A204.1 (cell line): ENCODE results near the gene CHD3.

ENCODE experiments used
- FAIRE-seq: peaks from 2 replicates; lab custom pipeline; 2012; peaks lifted over from hg19 to GRCh38; lab: Jason Lieb, UNC

CHD3 gene

GRCh38 chr17:7873051-7873450 lies 15.5 kb upstream of the CHD3 start:
- no peak for FAIRE-seq

GRCh38 chr17:7875804-7876370 lies 12.7 kb upstream of the CHD3 start:
- no peak for FAIRE-seq

DNA sequence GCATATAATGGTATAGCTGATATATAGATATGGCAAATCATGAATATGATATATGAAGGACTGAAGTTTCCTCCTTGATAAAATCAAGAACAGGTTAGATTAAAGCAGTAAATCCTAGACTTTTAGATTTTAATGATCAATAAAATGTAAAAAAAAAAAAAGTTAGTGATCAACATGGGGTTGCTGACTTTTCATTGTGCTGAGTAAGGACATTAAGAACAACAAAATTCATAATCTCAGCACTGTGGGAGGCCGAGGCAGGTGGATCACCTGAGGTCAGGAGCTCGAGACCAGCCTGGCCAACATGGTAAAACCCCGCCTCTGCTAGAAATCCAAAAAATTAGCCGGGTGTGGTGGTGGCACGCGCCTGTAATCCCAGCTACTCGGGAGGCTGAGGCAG lies 10.4 kb upstream of the CHD3 start:
- no peak for FAIRE-seq

- no peak for FAIRE-seq
Observed at GRCh38 chr17:7880076-7880868, 8.3 kb upstream of the CHD3 start.

DNA sequence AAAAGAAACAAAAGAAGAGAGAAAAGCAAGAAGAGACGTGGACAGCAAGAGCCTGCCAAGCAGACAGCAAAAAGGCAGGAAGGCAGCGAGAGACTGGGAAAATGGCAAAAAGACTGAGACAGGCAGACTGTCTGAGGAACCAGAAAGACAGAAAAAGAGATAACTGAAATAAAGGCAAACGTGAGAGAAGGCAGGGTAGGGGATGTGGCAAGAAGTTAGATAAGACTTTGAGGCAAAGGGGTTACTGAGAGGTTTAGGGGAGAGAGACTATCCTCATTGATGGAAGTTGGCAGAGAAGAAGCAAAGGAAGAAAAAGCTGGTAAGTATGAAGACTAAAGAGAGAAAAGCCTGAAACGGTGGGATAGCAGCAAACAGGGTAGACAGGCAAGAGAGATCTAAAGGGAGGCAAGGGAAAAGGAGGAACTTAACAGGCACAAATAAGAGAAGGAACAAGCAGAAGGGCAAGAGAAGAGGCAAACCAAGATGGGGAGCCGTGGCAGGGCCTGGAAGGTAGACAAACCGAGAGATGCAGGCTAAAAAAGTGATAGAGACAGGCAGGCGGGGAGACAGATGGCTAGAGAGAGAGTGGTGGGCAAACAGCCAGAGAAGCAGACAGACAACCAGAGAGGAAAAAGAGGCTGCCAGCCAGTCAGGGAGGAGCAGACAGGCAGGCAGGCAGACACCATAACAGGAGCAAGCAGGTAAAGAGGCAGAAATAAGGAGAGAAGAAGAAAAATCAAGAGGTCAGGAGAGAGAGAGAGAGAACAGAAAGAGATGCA lies 7.1 kb upstream of the CHD3 start:
- FAIRE-seq, result no peak

GRCh38 chr17:7882068-7882467 lies 6.5 kb upstream of the CHD3 start:
- no peak for FAIRE-seq

- FAIRE-seq, result no peak
Observed at GRCh38 chr17:7882629-7883028, 6.0 kb upstream of the CHD3 start.

DNA sequence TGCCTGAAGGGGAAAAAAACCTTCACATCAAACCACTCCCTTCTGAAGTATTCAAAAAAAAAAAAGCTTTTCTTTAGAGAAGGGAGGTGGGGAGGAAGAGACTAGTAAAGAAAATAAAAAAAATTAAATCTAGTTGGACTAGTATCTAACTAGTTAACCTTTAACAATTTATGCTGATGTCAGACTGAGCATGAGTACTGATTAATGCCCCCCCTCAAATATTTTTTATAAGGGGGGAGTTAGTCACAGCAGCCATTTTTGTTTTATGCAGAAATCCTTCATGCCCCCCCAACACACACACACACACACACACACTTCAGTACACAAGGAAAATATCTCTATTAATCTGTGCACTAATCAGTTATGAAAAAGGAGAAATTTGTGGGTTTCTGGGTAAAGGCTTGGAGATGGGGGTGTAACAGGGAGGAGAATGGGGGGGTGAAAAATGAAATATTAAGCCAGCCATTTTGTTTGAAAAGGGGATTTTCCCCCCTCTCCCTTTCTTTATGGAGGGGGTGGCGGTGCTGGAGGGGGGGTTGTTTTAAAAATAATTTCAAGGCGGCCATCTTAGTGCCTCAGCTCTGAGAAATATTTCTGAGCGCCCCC lies 4.7 kb upstream of the CHD3 start:
- FAIRE-seq, result no peak

DNA sequence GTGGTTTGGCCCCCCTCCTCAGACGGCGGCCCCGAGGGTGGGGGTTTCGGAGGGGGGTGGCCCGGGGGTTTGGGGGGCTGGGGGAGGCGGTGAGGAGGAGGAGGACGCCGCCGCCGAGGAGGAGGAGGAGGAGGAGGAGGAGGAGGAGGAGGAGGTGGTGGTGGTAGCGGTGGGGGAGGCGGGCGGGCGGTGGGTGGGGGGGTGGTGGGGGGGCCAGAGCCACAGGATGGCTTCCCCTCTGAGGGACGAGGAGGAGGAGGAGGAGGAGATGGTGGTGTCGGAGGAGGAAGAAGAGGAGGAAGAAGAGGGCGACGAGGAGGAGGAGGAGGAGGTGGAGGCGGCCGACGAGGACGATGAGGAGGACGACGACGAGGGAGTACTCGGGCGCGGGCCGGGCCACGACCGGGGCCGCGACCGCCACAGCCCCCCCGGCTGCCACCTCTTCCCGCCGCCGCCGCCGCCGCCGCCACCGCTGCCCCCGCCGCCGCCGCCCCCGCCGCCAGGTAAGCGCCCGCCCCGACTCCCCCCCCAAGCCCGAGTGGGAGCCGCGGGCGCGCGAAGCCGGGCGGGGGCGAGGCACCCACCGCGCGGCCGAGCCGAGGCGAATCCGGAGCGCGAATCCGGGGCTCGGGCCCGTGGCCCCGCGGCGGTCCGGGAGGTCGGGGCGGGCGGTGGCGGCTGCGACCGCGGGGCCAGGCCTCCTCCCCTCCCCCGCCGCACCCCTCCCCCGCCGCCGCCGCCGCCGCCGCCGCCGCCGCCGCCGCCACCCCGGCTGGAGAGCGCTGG lies 3.8 kb upstream of the CHD3 start:
- FAIRE-seq, result no peak

- no peak for FAIRE-seq
Observed at GRCh38 chr17:7885367-7886226, 3.0 kb upstream of the CHD3 start.

DNA sequence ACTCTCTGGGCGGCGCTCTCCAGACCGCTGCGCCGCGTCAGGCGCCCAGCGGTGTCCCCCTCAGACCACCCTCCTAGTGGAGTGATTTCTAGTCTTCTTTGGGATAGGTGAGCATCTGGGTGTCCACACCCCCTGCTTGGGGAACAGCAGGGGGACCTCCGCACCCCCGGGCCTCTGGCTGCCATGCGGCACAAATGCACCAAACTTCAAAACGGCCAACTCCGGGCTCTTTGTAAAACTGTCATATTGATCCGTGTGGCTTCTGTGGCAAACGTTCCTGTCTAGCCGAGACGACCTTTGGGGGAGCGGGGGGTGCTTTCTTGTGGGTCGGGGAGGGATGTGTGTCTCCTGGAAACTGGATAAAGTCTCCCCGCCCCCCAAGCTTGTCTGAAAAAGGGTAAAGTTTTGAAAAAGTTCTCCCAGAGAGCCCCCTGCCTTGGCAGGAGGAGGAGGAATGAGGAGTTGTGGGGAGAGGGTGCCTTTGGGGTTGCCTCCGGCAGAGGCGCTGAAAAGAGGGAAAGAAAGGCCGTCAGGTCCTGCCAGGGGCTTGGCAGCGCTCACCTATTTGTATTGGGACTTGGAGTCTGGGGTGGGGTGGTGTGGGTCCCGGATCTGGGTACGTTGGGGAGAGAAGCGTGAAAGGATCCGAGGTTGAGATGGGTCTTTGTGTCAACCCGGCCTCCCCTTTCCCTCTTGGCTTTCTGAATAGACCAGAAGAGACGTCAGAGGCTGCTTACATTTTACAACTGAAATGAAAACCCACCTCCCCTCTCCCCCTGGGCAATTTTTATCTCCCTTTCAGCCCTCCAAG lies 2.2 kb upstream of the CHD3 start:
- no peak for FAIRE-seq

GRCh38 chr17:7887038-7887481 lies 1.5 kb upstream of the CHD3 start:
- no peak for FAIRE-seq

DNA sequence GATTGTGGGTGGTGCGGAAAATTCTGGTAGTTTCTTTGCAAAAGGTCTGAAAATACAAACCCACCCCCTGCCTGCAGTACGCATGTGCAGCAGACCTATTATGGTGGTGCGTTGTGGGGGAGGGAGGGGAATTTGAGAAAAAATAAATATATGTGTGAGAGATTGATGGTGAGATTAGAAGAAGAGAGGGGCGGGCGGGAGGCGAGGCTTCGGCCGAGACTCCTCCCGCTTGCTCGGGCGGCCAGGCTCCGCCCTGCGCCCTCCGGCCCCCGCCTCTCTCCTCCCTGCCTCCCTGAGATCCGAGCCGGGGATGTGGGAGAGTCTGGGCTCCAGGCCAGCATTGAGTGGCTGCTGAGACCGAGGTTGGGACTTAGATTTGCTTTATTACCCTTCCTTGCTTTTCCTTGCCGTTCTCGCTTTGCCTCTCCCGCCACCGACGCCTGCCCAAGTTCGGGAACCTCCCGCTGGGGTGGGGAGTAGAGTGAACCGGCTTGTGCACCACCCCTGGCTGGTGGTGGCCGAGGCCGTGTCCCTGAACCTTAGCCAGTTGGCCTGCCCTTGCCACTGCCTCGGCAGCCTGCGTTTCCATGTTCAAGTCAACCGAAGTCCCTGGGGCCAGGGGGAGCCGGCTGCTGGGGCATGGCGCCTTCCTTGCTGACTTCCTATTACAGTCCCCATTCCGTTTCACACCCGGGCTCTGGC lies 956 bp upstream of the CHD3 start:
- FAIRE-seq, result peak; percentile 99

DNA sequence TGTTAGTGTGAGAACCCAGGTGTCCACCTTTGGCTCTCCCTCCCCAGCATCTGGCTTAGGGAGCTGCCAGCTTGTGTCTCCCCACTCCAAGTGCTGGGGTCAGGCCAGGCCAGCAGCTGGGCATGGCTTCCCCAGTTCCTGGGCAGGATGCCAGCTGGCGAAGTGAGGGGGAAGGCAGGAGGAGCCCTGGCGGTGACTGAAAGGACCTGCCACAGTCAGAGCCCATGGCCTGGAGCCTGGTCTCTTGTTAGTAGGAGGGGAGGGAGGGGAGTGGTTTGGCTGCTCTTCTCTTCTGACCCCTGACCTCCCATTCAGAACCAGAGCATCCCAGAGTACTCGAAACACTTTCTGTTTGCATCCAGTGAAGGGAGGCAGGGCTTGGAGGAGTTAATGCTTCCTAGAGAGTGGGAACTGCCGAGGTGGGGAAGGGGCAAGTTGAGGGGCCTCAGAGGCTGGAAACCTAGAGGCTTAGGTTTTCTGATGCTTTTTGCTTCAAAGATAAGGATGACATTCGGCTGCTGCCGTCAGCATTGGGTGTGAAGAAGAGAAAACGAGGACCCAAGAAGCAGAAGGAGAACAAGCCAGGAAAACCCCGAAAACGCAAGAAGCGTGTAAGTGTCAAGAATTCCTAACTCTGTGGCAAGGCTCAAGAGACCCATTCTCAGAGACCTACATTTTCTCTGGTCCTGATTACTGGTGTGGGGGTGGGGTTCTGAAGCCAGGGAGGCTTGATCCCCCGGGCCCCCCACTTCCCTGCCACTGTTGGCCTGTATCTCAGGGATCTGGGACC lies 772 bp downstream of the CHD3 start:
- FAIRE-seq, result no peak

DNA sequence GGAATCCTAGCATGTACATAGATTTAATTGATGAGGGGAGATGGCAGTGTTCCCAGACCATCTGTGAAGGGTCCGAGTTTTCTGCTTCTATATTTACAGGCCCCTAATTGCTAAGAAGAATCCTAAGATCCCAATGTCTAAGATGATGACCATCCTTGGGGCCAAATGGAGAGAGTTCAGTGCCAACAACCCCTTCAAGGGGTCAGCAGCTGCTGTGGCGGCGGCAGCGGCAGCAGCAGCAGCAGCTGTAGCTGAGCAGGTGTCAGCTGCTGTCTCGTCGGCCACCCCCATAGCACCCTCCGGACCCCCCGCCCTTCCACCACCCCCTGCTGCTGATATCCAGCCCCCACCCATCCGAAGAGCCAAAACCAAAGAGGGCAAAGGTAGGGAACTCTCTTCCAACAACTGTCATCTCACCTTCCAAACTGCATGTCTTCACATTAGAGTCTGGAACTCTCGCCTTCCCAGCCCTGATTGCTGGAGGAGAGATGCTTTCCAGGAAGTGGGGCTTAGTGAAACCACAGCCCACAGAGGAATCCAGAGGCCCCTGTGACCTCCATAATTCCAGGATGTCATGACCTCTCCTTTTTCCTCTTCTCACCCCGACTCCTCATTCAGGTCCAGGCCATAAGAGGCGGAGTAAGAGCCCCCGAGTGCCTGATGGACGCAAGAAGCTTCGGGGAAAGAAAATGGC lies 4.7 kb downstream of the CHD3 start:
- FAIRE-seq, result no peak

DNA sequence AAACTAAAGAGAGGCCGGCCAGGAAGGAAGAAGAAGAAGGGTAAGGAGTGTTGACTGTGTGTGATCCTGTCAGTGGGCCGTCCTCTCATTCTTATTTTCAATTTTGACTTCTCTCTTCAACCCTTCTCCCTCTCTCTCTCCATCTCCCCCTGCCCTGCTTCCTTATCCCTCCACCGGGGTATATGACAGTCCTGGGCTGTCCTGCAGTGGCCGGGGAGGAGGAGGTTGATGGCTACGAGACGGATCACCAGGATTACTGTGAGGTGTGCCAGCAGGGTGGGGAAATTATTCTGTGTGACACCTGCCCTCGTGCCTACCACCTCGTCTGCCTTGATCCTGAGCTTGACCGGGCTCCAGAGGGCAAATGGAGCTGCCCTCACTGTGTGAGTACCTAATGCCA lies 5.6 kb downstream of the CHD3 start:
- no peak for FAIRE-seq

DNA sequence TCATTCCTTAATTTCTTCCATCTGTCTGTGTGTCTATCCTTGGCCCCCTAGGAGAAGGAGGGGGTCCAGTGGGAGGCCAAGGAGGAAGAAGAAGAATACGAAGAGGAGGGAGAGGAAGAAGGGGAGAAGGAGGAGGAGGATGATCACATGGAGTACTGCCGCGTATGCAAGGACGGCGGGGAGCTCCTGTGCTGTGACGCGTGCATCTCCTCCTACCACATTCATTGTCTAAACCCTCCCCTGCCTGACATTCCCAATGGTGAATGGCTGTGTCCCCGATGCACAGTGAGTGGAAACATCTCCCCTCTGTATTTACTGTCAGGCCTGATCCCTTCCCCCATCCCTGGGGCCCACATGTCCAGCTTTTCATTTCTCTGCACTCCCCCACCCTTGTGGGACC lies 6.3 kb downstream of the CHD3 start:
- FAIRE-seq, result no peak

GRCh38 chr17:7897090-7897489 lies 8.5 kb downstream of the CHD3 start:
- no peak for FAIRE-seq
